HG02588 (cell line): ENCODE measurements around the gene RBM43.
A peak's percentile ranks its signal among the peaks of the same experiment; 100 is the strongest.
"Not testable (repeated sequence)": the region's sequence is repeated elsewhere in the genome, so short reads cannot be mapped to it uniquely, and the experiment has no call there.

ENCODE experiments used
- ATAC-seq: cut with Tn5 transposase; IDR thresholded peaks from one replicate; pipeline ENCODE4 v1.9.1; 2021; ENCODE audit warnings: mild to moderate bottlenecking, moderate library complexity; ENCODE audit not compliant: unreplicated experiment

The RBM43 gene

GRCh38 chr2:151261231-151261976 is at the start of gene RBM43:
RBM43 (minus strand) TSS chr2:151261863; CDS start chr2:151261727, 136 bp downstream.
- peak; percentile 93 for ATAC-seq

- ATAC-seq: not testable (repeated sequence)
Measured at GRCh38 chr2:151310313-151310712, 48.6 kb upstream of the RBM43 start.

DNA sequence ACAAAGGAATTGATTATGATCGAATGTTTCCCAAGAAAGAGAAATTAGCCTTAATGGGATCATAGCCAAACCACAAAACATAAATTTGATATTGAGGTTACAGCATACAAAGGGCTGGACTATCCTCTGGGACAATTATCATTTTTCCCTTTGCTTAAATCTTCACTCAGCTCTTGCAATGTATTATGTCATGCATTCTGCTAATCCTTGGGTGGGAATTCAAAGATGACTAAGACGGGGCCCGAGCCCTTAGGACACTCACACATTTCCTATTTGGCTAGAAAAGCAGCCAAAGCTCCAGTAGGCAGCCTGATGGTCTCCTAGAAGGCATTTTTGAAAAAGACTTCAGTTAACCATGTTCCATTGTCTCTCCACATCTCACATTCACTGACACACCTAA is 45.0 kb upstream of the RBM43 start:
- no peak for ATAC-seq

- no peak for ATAC-seq
Measured at GRCh38 chr2:151305129-151305691, 43.5 kb upstream of the RBM43 start.

DNA sequence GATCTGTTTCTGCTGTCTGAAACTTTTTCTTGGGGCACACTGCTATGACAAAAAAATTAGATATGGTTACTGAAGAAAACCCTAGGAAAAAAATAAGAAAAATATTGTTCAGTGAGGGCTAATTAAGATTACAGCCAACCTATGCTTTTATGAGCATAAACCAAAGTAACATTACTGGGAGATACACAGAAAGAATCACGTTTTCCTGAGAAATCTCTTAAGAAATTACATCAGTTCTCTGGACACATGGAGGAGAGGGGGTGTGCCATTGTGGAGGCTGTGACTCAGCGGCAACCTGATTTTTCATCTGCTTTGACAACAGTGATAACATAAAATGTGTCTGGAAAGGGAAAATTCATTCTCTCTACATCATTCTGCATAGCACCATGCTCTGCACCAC is 41.2 kb upstream of the RBM43 start:
- ATAC-seq: no peak

DNA sequence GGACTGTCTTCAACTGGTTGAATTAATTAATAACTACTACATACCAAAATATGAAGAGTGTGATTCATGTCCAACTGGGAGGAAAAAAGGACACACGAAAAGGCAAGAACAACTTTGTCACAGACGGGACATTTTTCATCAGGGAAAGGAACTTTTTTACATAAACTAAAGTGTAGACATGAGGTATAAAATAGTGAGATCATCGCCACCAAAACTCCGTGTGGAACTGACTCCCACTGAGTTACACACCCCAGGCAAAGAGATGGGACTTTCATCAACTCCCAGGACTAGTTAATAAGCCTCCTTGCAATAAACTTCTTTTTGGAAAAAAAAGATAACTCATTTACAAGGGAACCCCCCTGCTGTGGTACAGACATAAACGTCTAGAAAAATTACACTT is 40.7 kb upstream of the RBM43 start:
- ATAC-seq: no peak

GRCh38 chr2:151299920-151300539 is 38.4 kb upstream of the RBM43 start:
- ATAC-seq: no peak

- peak; percentile 78 for ATAC-seq
Measured at GRCh38 chr2:151297882-151298281, 36.2 kb upstream of the RBM43 start.

DNA sequence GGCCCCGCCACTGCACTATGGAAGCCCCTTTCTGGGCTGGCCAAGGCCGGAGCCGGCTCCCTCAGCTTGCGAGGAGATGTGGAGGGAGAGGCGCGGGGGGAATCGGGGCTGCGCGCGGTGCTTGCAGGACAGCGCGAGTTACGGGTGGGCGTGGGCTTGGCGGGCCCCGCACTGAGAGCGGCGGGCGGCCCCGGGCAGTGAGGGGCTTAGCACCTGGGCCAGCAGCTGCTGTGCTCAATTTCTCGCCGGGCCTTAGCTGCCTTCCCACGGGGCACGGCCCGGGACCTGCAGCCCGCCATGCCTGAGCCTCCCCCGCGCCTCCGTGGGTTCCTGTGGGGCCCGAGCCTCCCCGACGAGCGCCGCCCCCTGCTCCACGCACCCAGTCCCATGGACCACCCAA is 34.3 kb upstream of the RBM43 start:
- not testable (repeated sequence) for ATAC-seq

DNA sequence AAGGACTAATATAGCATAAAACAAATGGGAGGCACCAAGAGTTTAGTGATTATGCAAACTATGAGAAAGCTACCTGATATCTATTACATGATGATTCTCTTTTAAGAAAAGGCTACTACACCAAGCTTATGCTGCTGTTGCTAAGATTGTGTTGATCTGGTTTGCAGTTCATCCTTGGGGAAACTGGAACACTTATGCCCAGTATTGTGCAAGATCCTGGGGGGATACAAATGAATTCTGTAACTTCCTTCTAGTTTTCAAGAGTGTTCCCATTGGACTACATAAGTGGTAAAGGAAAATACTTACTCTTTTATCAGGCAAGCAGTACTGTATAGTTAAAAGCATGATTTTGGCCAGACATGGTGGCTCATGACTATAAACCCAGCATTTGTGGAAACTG is 30.9 kb upstream of the RBM43 start:
- ATAC-seq: no peak

- no peak for ATAC-seq
Measured at GRCh38 chr2:151292141-151292540, 30.5 kb upstream of the RBM43 start.

GRCh38 chr2:151291224-151291623 is 29.6 kb upstream of the RBM43 start:
- ATAC-seq: no peak

GRCh38 chr2:151289972-151290866 is 28.6 kb upstream of the RBM43 start:
- peak; percentile 12 for ATAC-seq

- ATAC-seq: no peak
Measured at GRCh38 chr2:151287513-151288250, 26.0 kb upstream of the RBM43 start.

GRCh38 chr2:151282401-151282800 is 20.7 kb upstream of the RBM43 start:
- no peak for ATAC-seq

- no peak for ATAC-seq
Measured at GRCh38 chr2:151280271-151280670, 18.6 kb upstream of the RBM43 start.

DNA sequence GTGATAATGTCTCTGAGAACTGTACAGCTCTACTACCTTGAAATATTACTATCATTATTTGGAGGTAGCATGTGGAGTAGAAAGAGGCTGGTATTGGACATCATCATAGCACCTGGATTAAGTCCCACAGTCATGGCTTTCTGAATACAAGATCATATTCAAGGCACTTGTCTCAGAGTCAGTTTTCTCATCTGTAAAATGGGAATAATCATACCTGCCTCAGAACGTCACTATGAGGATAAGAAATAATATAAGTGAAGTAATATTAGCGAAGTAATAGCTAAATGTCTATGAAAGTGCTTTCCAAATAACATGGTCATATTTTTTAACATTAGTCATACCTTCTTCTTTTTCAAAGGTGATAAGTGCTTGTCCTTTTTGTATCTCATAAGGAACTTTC is 16.8 kb upstream of the RBM43 start:
- ATAC-seq: no peak

DNA sequence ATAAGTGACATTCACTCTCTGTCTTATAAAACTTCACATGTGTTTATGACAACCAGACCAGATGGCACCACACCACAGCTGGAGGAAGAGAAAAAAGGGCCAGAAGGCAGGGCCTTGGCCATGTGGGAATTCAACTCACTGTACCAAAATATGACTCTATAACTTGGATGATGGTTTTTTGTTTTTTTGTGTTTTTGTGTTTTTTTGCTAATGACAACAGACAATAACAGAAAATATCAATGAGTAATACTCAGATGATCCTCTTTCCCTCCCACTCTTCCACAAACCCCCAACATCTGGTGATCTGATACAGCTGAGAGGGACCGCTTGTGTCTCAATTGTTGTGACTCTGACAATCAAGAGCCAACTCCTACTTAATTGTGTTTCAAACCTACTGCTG is 15.4 kb upstream of the RBM43 start:
- no peak for ATAC-seq

GRCh38 chr2:151275291-151275690 is 13.6 kb upstream of the RBM43 start:
- ATAC-seq: no peak

- no peak for ATAC-seq
Measured at GRCh38 chr2:151271824-151272223, 10.2 kb upstream of the RBM43 start.
